GM21619 (cell line): ENCODE measurements around the gene XK.
A peak's percentile ranks its signal among the peaks of the same experiment; 100 is the strongest.
"Not testable (repeated sequence)": the region's sequence is repeated elsewhere in the genome, so short reads cannot be mapped to it uniquely, and the experiment has no call there.

ENCODE experiments used
- ATAC-seq: cut with Tn5 transposase; IDR thresholded peaks from one replicate; pipeline ENCODE4 v1.9.1; 2021; ENCODE audit not compliant: unreplicated experiment

The XK gene

GRCh38 chrX:37752936-37753335 lies 67.3 kb downstream of the XK start:
- ATAC-seq, result no peak

- ATAC-seq, result no peak
Measured at GRCh38 chrX:37753384-37753783, 67.8 kb downstream of the XK start.

- ATAC-seq, result peak; percentile 13
Measured at GRCh38 chrX:37754516-37754915, 68.9 kb downstream of the XK start.

- peak; percentile 93 for ATAC-seq
Measured at GRCh38 chrX:37755025-37755424, 69.4 kb downstream of the XK start.

- ATAC-seq, result no peak
Measured at GRCh38 chrX:37757082-37757481, 71.5 kb downstream of the XK start.

DNA sequence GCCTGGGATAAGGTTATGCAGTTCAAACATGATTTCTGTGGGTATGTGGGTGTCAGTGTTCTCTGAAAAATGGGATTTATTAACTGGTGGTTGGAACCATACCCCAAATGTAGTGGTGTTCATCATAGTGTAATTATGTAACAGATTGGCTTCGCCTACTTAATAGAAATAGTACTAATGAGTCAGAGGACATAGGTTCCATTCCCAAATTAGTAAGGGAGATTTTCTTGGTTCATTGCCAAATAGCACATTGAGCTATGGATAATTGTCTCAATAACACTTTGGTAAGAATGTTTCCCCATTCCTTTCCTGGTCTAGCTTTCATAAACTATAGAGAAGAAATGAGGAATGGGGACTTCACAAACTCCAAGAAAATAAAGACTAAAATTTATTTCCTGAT lies 73.8 kb downstream of the XK start:
- no peak for ATAC-seq

- ATAC-seq, result no peak
Measured at GRCh38 chrX:37759878-37760418, 74.4 kb downstream of the XK start.

DNA sequence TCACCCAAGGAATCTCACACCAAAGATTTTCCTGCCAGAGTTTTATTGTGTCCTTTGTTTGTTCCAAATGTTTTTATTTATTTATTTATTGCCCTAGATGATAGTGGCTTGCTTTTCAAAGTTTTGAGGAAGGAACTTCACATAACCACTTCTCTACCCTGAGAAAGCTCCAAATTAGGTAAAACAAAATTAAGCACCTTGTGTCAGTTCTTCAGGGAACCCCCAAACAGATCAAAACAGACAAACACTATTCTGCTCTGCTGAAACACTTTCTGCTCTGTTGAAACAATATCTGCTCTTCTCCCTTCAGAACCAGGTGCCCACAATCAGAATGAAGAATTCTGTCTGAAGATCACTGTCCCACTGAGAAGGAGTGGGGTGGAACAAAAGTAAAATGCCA lies 77.8 kb downstream of the XK start:
- ATAC-seq, result no peak

DNA sequence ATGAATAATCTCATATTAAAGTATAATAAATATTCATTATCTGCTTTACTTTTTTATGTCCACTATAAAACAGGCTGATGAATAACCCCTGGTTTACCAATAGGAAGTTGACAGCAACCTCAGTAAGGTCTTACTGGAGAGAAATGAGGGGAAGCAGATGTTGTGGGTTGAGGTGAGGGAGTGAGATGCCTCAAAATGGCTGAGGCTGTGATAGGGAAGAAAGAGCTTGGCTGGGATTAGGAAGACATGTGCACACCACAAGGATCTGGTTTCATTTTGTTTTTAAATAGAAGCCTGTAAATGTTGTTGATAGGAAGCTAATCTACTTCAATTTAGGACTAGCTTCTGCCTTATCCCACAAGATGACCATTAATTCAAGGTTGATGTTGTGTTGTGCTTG lies 79.9 kb downstream of the XK start:
- ATAC-seq, result no peak

- no peak for ATAC-seq
Measured at GRCh38 chrX:37767430-37767829, 81.8 kb downstream of the XK start.

DNA sequence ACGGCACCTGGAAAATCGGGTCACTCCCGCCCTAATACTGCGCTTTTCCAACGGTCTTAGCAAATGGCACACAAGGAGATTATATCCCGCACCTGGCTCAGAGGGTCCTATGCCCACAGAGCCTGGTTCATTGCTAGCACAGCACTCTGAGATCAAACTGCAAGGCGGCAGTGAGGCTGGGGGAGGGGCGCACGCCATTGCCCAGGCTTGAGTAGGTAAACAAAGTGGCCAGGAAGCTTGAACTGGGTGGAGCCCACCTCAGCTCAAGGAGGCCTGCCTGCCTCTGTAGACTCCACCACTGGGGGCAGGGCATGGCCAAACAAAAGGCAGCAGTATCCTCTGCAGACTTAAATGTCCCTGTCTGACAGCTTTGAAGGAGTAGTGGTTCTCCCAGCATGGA lies 83.3 kb downstream of the XK start:
- ATAC-seq, result not testable (repeated sequence)

GRCh38 chrX:37776283-37776986 lies 90.8 kb downstream of the XK start:
- peak; percentile 75 for ATAC-seq

GRCh38 chrX:37776987-37777325 lies 91.4 kb downstream of the XK start:
- no peak for ATAC-seq

GRCh38 chrX:37779857-37780256 lies 94.3 kb downstream of the XK start, which contains the start of gene CYBB:
CYBB (plus strand) TSS chrX:37780059; CDS start chrX:37780078, 19 bp downstream.
- ATAC-seq, result no peak

DNA sequence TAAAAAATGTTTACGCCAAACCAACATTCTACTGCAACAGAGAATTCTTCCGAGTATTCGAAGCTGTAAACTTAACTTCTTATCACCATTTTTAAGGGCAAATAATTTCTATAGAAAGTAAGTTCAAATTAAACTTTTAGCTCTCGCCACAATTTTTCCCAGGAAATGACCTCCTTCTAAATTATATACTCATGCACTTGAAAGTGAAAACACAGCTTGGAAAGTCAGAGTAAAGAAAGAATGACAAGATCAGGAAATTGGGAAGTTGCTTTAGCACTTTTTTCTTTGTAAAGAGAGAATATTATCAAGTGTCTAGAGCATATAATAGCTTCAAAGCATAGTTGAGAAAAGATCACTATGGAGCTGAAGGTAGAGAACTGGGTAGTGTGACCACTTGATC lies 95.5 kb downstream of the XK start:
- no peak for ATAC-seq
